Fibroblast of lung (primary cell): ENCODE measurements around the gene CCDC194.

ENCODE experiments used
- CTCF ChIP-seq, 2 donors: IDR thresholded peaks in 1 of 2; conservative IDR thresholded peaks in 1 of 2; 1 replicate in 1 of 2; 2 replicates in 1 of 2; pipeline ENCODE4 v1.5.1; 2011 to 2012; ENCODE audit warnings: low read length in 2 of 2, control low read depth in 1 of 2, inconsistent platforms in 1 of 2, low read depth in 1 of 2, mild to moderate bottlenecking in 1 of 2
- EZH2 ChIP-seq: IDR thresholded peaks from 2 replicates; pipeline ENCODE4 v1.5.1; 2012; ENCODE audit warnings: low read length, control low read depth, mild to moderate bottlenecking; ENCODE audit errors: missing control alignments

GRCh38 chr19:17431417-17431816 is 37.4 kb upstream of the CCDC194 start:
- TF ChIP-seq CTCF (conservative IDR thresholded peaks at IDR 0.05 in 1 of 2, IDR thresholded peaks at IDR 0.05 in 1 of 2; ENCODE audit: low read depth in 1 of 2, low read length in 2 of 2): no peak
- no peak for TF ChIP-seq EZH2
